H9 (cell line): ENCODE results near the gene KLHL28. TPM values are rescaled to one million over a fixed set of nuclear protein-coding genes. Genes with fewer than 3 reads are reported as not detected.

ENCODE experiments used
- DNase-seq: peaks from one replicate; pipeline ENCODE4 v3.0.0-alpha.2; 2017
- H2AFZ ChIP-seq: one replicate; pipeline ENCODE4 v1.6.1; 2013; ENCODE audit warnings: mild to moderate bottlenecking, low read length, control low read depth, moderate library complexity
- H2AK5ac ChIP-seq: 2 replicates; pipeline ENCODE4 v1.6.1; 2013; ENCODE audit warnings: low read length, control low read depth, mixed read lengths; ENCODE audit not compliant: insufficient read length
- H2BK120ac ChIP-seq: one replicate; pipeline ENCODE4 v1.6.1; 2013; ENCODE audit warnings: low read depth, mild to moderate bottlenecking, low read length, control low read depth, inconsistent platforms; ENCODE audit not compliant: poor library complexity, severe bottlenecking
- H2BK12ac ChIP-seq: 2 replicates; pipeline ENCODE4 v1.6.1; 2013; ENCODE audit warnings: low read length, control low read depth, mixed read lengths, low read depth; ENCODE audit not compliant: insufficient read length
- H2BK15ac ChIP-seq: 2 replicates; pipeline ENCODE4 v1.6.1; 2013; ENCODE audit warnings: low read depth, low read length, control low read depth
- H2BK20ac ChIP-seq: one replicate; pipeline ENCODE4 v1.6.1; 2013; ENCODE audit warnings: low read depth, mild to moderate bottlenecking, low read length, control low read depth, inconsistent platforms; ENCODE audit not compliant: poor library complexity, severe bottlenecking
- H2BK5ac ChIP-seq: 2 replicates; pipeline ENCODE4 v1.6.1; 2013; ENCODE audit warnings: low read length, control low read depth, mixed read lengths; ENCODE audit not compliant: insufficient read length
- H3K14ac ChIP-seq: 2 replicates; pipeline ENCODE4 v1.6.1; 2013; ENCODE audit warnings: low read length, control low read depth; ENCODE audit not compliant: insufficient read depth
- H3K18ac ChIP-seq: 2 replicates; pipeline ENCODE4 v1.6.1; 2013; ENCODE audit warnings: low read depth, mild to moderate bottlenecking, mixed read lengths, low read length, control low read depth; ENCODE audit not compliant: insufficient read length
- H3K23ac ChIP-seq: 2 replicates; pipeline ENCODE4 v1.6.1; 2013; ENCODE audit warnings: low read length, control low read depth, mixed read lengths, low read depth; ENCODE audit not compliant: insufficient read length
- H3K23me2 ChIP-seq: 2 replicates; pipeline ENCODE4 v1.6.1; 2013; ENCODE audit warnings: low read depth, mild to moderate bottlenecking, mixed read lengths, low read length, control low read depth; ENCODE audit not compliant: insufficient read length, poor library complexity, severe bottlenecking
- H3K27ac ChIP-seq: 2 replicates; pipeline ENCODE4 v1.5.1; 2013; ENCODE audit warnings: low read length, control low read depth, mixed read lengths, low read depth; ENCODE audit not compliant: insufficient read length
- H3K27me3 ChIP-seq: 2 replicates; pipeline ENCODE4 v1.6.1; 2013; ENCODE audit warnings: low read length, control low read depth, inconsistent platforms; ENCODE audit not compliant: insufficient read depth
- H3K4ac ChIP-seq: 2 replicates; pipeline ENCODE4 v1.6.1; 2013; ENCODE audit warnings: low read depth, mild to moderate bottlenecking, control low read depth, inconsistent platforms, low read length, moderate library complexity
- H3K4me1 ChIP-seq: 2 replicates; pipeline ENCODE4 v1.6.1; 2013; ENCODE audit warnings: low read length, control low read depth, inconsistent platforms; ENCODE audit not compliant: insufficient read depth
- H3K4me2 ChIP-seq: 2 replicates; pipeline ENCODE4 v1.6.1; 2013; ENCODE audit warnings: low read length, control low read depth, mixed read lengths; ENCODE audit not compliant: insufficient read length, insufficient read depth
- H3K56ac ChIP-seq: 2 replicates; pipeline ENCODE4 v1.6.1; 2013; ENCODE audit warnings: low read depth, mild to moderate bottlenecking, mixed read lengths, low read length, control low read depth; ENCODE audit not compliant: insufficient read length
- H3K79me1 ChIP-seq: 2 replicates; pipeline ENCODE4 v1.6.1; 2013; ENCODE audit warnings: low read depth, mild to moderate bottlenecking, moderate library complexity, low read length, control low read depth, inconsistent platforms; ENCODE audit not compliant: insufficient read depth, poor library complexity, severe bottlenecking
- H3K79me2 ChIP-seq: 2 replicates; pipeline ENCODE4 v1.6.1; 2013; ENCODE audit warnings: low read length, control low read depth, inconsistent platforms; ENCODE audit not compliant: insufficient read depth
- H3K9ac ChIP-seq: 2 replicates; pipeline ENCODE4 v1.6.1; 2013; ENCODE audit warnings: low read length, control low read depth, mixed read lengths; ENCODE audit not compliant: insufficient read length; ENCODE audit errors: extremely low read depth
- H3K9me3 ChIP-seq: one replicate; pipeline ENCODE4 v1.6.1; 2013; ENCODE audit warnings: low read depth, low read length, inconsistent platforms; ENCODE audit not compliant: control insufficient read depth
- H3T11ph ChIP-seq: one replicate; pipeline ENCODE4 v1.6.1; 2013; ENCODE audit warnings: mild to moderate bottlenecking, low read length, control low read depth, inconsistent platforms
- H4K20me1 ChIP-seq: one replicate; pipeline ENCODE4 v1.6.1; 2013; ENCODE audit not compliant: control insufficient read depth, insufficient read length, insufficient read depth
- H4K5ac ChIP-seq: 2 replicates; pipeline ENCODE4 v1.6.1; 2013; ENCODE audit warnings: low read depth, mild to moderate bottlenecking, mixed read lengths, low read length, control low read depth; ENCODE audit not compliant: insufficient read length
- H4K8ac ChIP-seq: replicated peaks from 2 replicates; pipeline ENCODE4 v1.6.1; 2013; ENCODE audit warnings: low read length, control low read depth, mixed read lengths, low read depth; ENCODE audit not compliant: insufficient read length
- H4K91ac ChIP-seq: 2 replicates; pipeline ENCODE4 v1.6.1; 2013; ENCODE audit warnings: low read depth, mild to moderate bottlenecking, moderate library complexity, mixed read lengths, low read length, control low read depth; ENCODE audit not compliant: insufficient read length
- H3K27ac Mint-ChIP-seq, 3 experiments: 2 replicates in 2 of 3; 3 replicates in 1 of 3; pipeline ENCODE4 v1.8.0; 2020 to 2021; ENCODE audit warnings: mixed read lengths in 3 of 3, mild to moderate bottlenecking in 1 of 3, moderate library complexity in 1 of 3
- H3K27me3 Mint-ChIP-seq: 2 replicates; pipeline ENCODE4 v1.8.0; 2021; ENCODE audit warnings: low read depth, mild to moderate bottlenecking, moderate library complexity, mixed read lengths
- H3K36me3 Mint-ChIP-seq, 3 experiments: 2 replicates in 2 of 3; 3 replicates in 1 of 3; pipeline ENCODE4 v1.8.0; 2020 to 2021; ENCODE audit warnings: low read depth in 3 of 3, mixed read lengths in 3 of 3; ENCODE audit not compliant: insufficient read depth in 1 of 3
- H3K4me1 Mint-ChIP-seq, 2 experiments: 2 replicates each; pipeline ENCODE4 v1.8.0; 2020; ENCODE audit warnings: mixed read lengths in 2 of 2
- H3K4me3 Mint-ChIP-seq, 2 experiments: 2 replicates in 1 of 2; 3 replicates in 1 of 2; pipeline ENCODE4 v1.8.0; 2020 to 2021; ENCODE audit warnings: mild to moderate bottlenecking in 2 of 2, mixed read lengths in 2 of 2, moderate library complexity in 1 of 2
- H3K9me3 Mint-ChIP-seq, 2 experiments: 2 replicates in 1 of 2; 3 replicates in 1 of 2; pipeline ENCODE4 v1.8.0; 2020; ENCODE audit warnings: mild to moderate bottlenecking in 2 of 2, mixed read lengths in 2 of 2, moderate library complexity in 1 of 2
- CTCF ChIP-seq: fragments of 200-600 bp; sonication (generic); conservative IDR thresholded peaks from 3 replicates; pipeline ENCODE4 v1.8.0; 2021; ENCODE audit warnings: antibody characterized with exemption, mild to moderate bottlenecking
- WGBS: extraction: QIAGEN DNeasy Blood & Tissue Kit; methylation state at CpG from one replicate; pipeline ENCODE4 v1.1.7; 2013; ENCODE audit warnings: missing lambda C conversion rate, low lambda C conversion rate, mixed read lengths; ENCODE audit not compliant: insufficient read length; ENCODE audit errors: extremely low coverage; 5-methylcytosine and 5-hydroxymethylcytosine counted together
- total RNA-seq: library from RNA; stranded (reverse); gene quantifications from 2 replicates; pipeline ENCODE4 v1.2.1, GENCODE V29; 2021

KLHL28 gene
- total RNA-seq, 1 experiment from 2014 or later, result 10.2 TPM

- no peaks in the 10 kb centered on the region for H3K4me1 ChIP-seq
- Mint-ChIP-seq H3K4me1 (no peaks in the 10 kb centered on the region), H3K27ac (no peak overlapping the region), H3K27me3 (no peaks in the 10 kb centered on the region), H3K4me3 (no peak overlapping the region), H3K9me3 (no peaks in the 10 kb centered on the region), H3K36me3 (0 out of 7 replicates have a peak, but pooled peaks cover 0 to 4% (median 0%) of the 10 kb centered on the region in 3 experiments)
- no peak overlapping the region for H4K5ac ChIP-seq
- no peak overlapping the region for H3K18ac ChIP-seq
- H3K4me2 ChIP-seq, result no peak overlapping the region
- H3K79me1 ChIP-seq, result no peaks in the 10 kb centered on the region
- no peak overlapping the region for H2AFZ ChIP-seq
- no peak overlapping the region for H2BK20ac ChIP-seq
- H3T11ph ChIP-seq, result no peak overlapping the region
- no peak overlapping the region for H3K56ac ChIP-seq
- H2AK5ac ChIP-seq, result no peak overlapping the region
- no peak overlapping the region for H2BK120ac ChIP-seq
- H2BK12ac ChIP-seq, result no peak overlapping the region
- H2BK15ac ChIP-seq, result no peak overlapping the region
- H3K4ac ChIP-seq, result no peak overlapping the region
- H2BK5ac ChIP-seq, result no peak overlapping the region
- no peaks in the 10 kb centered on the region for H3K23me2 ChIP-seq
- H4K20me1 ChIP-seq, result no peaks in the 10 kb centered on the region
- H3K9ac ChIP-seq, result no peak overlapping the region
- no peak overlapping the region for H3K23ac ChIP-seq
- TF ChIP-seq CTCF, result no peak
- no peak overlapping the region for H3K14ac ChIP-seq
- H3K79me2 ChIP-seq, result no peaks in the 10 kb centered on the region; the same call in 1 of the 2 replicates
- no CpG with 5 or more reads among the region's 2 CpGs for WGBS
- H4K8ac ChIP-seq, result no peak overlapping the region
- no peaks in the 10 kb centered on the region for H3K27me3 ChIP-seq
- H4K91ac ChIP-seq, result no peak overlapping the region
- H3K27ac ChIP-seq, result no peak overlapping the region
- DNase-seq, result no peak
- no peaks in the 10 kb centered on the region for H3K9me3 ChIP-seq
Observed at GRCh38 chr14:44988694-44989093, 26.9 kb upstream of the KLHL28 start.
